HG03108 (cell line): ENCODE measurements around the gene OR10A6.

Experiments used
- ATAC-seq: cut with Tn5 transposase; IDR thresholded peaks from one replicate; pipeline ENCODE4 v1.9.1; 2021; ENCODE audit warnings: moderate library complexity; ENCODE audit not compliant: unreplicated experiment

Gene OR10A6, protein sequence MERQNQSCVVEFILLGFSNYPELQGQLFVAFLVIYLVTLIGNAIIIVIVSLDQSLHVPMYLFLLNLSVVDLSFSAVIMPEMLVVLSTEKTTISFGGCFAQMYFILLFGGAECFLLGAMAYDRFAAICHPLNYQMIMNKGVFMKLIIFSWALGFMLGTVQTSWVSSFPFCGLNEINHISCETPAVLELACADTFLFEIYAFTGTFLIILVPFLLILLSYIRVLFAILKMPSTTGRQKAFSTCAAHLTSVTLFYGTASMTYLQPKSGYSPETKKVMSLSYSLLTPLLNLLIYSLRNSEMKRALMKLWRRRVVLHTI

GRCh38 chr11:7931168-7931567 is at the start of gene OR10A6:
Gene OR10A6, minus strand, starts transcription at chr11:7931268. Its CDS starts 2,606 bp downstream, at chr11:7928662.
- ATAC-seq, result no peak

DNA sequence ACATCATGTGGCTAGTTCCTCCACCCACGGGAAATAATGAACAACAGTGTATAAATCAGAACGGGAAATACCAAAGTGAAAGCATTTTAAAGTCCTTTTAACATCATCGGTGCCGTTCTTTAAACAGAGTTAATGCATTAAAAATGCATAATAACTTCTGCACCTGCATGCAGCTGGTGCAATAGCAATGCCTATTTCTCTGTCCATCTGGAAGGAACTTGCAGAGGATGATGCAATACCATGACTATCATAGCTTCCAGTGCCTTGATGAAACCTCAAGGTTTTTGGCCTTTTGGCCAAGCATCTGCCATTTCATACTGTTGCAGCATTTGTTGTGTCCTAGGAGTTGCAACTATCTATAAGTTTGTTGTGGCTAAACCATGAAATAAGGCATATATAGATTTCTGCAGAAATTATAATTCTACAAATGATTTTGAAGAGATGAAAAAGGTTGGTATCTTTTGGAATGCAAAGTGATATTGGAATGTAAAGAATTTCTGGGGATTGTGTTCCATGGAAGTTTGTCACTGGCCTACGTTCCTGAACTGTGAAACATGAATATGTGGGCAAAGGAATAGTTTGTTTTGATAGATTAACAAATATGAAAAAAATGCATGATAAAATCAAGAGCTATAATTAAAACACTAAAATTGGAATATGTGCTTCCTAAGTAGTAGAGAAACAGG is 46.3 kb upstream of the OR10A6 start:
- no peak for ATAC-seq

DNA sequence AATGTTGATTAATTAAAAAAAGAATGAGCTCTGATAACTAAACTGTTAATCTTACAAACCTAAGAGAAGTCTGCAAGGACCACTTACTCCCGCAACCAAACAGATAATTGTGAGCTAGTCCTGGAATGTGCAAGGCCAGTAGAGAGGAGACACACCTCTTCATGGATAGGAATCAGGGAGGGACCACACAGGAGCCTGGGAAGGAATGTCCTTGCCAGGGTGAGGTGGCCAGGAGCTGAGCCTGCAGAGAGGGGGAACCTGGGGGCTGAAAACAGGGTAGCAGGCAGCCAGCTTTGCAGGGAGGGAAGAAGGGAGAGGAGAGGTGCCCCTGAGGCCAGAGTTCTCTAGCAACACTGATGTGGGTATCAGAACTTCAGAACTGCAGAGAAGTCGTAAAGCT is 43.6 kb upstream of the OR10A6 start:
- no peak for ATAC-seq

- ATAC-seq, result no peak
Observed at GRCh38 chr11:7973011-7973410, 41.9 kb upstream of the OR10A6 start.

DNA sequence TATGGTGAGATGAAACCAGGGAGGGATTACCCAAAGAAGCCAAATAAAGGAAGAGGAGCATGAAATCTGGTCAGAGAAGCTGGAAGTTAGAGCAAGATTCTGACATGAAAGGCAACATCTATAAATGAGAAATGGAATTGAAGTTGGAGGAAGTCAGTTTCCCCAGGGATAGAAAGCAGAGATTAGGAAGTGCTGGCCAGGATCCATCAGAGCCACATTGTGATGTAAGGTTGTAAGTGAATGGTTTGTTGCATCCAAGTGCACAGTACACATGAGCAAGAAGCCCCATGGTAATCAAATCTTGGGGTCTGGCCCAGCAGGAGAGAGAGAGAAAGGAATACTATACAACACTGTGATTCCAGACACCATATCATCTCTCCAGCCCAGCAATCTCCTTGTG is 40.8 kb upstream of the OR10A6 start:
- no peak for ATAC-seq

GRCh38 chr11:7969756-7970646 is 38.9 kb upstream of the OR10A6 start:
- ATAC-seq, result no peak

- ATAC-seq, result no peak
Observed at GRCh38 chr11:7968686-7969085, 37.6 kb upstream of the OR10A6 start.

GRCh38 chr11:7967826-7968225 is 36.8 kb upstream of the OR10A6 start:
- no peak for ATAC-seq

GRCh38 chr11:7967097-7967496 is 36.0 kb upstream of the OR10A6 start:
- ATAC-seq, result no peak

DNA sequence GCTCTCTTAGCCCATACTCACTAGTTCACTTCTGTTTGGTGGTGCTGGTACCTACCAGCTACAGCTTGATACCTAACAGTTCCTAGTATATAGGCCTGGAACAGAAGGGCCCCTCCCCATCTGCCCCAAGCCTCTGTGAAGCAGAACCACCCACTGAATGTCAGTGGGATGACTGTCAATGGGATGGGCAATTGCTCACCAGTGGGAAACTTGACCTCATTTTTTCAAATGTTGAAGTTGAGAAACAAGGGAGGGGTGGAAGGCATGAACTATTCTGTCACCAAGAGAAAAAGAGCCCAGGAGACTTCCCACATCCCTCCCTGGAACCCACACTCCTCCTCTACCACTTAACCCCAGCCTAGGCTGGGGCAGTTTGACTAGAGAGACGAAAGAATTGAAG is 34.3 kb upstream of the OR10A6 start, which contains the start of gene NLRP10:
Gene NLRP10 (minus strand): TSS at position 62 of the 400 bp plus-strand sequence. CDS start 1,952 bp downstream, outside the sequence.
- no peak for ATAC-seq

GRCh38 chr11:7964873-7965272 is 33.8 kb upstream of the OR10A6 start:
- no peak for ATAC-seq

DNA sequence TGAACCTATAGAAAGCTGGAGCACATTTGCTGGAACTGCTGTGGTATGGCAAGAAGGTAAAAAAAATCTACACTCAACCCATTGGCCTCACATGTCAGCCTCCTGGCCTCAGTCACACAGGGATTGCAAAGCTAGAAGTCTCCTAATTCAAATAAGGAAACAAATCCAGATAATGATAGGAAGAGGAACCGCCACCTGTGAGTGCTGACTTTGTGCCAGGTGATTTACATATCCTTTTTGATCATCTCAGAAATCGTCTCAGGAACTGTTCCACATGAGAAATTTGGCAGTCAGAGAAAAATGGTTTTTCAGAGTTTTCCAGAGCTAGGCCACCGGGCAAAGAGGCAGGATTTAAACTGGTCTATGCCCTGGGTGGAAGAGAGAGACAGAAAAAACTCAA is 33.2 kb upstream of the OR10A6 start:
- no peak for ATAC-seq

GRCh38 chr11:7955191-7955590 is 24.1 kb upstream of the OR10A6 start:
- no peak for ATAC-seq

DNA sequence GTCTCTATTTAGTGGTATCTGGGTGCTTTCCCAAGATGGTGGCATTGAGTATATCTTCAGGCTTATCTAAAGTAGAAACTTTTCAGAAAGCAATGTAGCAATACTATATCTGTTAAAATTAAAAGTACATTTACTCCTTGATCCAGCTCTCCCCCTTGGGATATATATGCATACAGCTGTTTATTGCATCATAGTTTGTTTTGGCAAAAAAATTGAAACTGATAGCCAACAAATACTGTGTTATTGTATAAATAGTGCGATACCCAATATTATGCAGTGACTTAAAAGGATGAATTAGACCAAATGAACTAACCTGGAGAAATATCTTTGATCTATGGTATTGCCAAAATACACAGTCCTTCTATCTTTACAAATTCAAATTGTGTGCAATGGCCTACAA is 18.9 kb upstream of the OR10A6 start:
- no peak for ATAC-seq

DNA sequence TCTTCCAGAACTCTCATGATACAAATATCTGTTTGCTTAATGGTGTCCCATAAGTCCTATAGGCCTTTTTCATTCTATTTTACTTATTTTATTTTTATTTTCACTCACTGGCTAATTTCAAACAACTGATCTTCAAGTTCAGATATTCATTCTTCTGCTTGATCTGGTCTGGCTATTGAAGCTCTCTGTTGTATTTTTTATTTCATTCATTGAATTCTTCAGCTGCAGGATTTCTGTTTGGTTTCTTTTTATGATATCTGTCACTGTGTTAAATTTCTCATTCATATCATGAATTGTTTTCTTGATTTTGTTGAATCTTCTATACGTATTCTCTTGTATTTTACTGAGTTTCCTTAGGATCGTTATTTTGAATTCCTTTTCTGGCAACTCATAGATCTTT is 13.1 kb upstream of the OR10A6 start:
- no peak for ATAC-seq

- ATAC-seq, result no peak
Observed at GRCh38 chr11:7941608-7942007, 10.5 kb upstream of the OR10A6 start, which contains the start of gene OR10A3. Gene OR10A3, minus strand, starts transcription at chr11:7941708. Its CDS starts 2,188 bp downstream, at chr11:7939520.

- no peak for ATAC-seq
Observed at GRCh38 chr11:7941146-7941545, 10.1 kb upstream of the OR10A6 start.

- ATAC-seq, result no peak
Observed at GRCh38 chr11:7936615-7937014, 5.5 kb upstream of the OR10A6 start.

GRCh38 chr11:7927635-7928034 is 3.4 kb downstream of the OR10A6 start:
- no peak for ATAC-seq

DNA sequence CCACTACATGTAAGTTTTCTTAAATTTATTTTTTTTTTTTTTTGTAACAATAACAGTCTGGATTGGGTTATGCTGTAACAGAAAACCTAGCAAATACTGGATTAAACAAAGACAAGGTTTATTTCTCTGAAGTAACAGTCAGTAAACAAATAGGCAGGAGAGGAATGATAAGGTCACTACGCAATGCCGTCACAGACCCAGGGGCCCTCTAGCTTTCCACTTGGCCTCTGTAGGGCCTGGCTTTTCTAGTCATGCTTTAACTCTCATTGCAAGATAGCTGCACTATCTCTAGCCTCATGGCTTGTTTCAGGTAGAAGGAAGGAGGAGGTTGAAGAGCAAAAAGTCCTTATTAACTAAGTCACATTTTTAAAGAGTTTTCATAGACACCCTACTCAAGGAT is 6.5 kb downstream of the OR10A6 start:
- ATAC-seq, result no peak

DNA sequence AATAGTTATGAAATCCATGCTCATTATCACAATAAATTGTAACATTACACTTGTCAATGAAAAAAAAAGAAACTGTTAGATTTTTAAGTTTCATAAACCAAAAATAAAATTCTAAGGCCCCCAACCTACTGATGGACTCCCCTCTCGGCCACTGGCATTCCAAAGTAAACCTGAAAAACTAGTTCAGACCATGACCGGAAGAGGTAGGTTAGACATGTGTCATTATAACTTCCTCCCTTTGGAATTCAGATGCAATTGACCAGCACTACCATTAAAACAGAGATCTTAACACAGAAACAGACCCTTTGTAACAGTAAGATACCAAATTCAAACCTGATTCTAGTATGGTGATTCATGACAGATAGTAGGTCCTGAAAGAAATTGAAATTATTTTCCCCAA is 12.9 kb downstream of the OR10A6 start:
- ATAC-seq, result no peak
